ENCODE results near the gene OR4K5. TPM values are rescaled to one million over a fixed set of nuclear protein-coding genes. Genes with fewer than 3 reads are reported as not detected.

The OR4K5 gene
- total RNA-seq, 1 experiment from 2014 or later = not detected

- H3K4me1 ChIP-seq (ENCODE audit: low read length) = no peaks in the 10 kb centered on the region
- no peak overlapping the region for H3K4me2 ChIP-seq (ENCODE audit: low read depth, low read length, poor library complexity, severe bottlenecking)
- H2AFZ ChIP-seq (ENCODE audit: low read length) = no peak overlapping the region
- no peak overlapping the region for H3K4me3 ChIP-seq (ENCODE audit: low read length)
- H3K27me3 ChIP-seq (ENCODE audit: low read length) = no peaks in the 10 kb centered on the region
- H4K20me1 ChIP-seq (ENCODE audit: insufficient read depth, low read depth, low read length) = no peaks in the 10 kb centered on the region
- H3K79me2 ChIP-seq (ENCODE audit: low read length) = no peaks in the 10 kb centered on the region
- H3K9ac ChIP-seq (ENCODE audit: low read length) = no peak overlapping the region
- peaks cover 57% of the 10 kb centered on the region for H3K9me3 ChIP-seq (ENCODE audit: low read length)
- DNase-seq = no peak
- no peaks in the 10 kb centered on the region for H3K36me3 ChIP-seq (ENCODE audit: insufficient read depth, low read length)
- no peak overlapping the region for H3K27ac ChIP-seq (ENCODE audit: low read length)
- H3K9me2 ChIP-seq (replicated peaks; ENCODE audit: insufficient read depth, low read length) = no peaks in the 10 kb centered on the region
Measured at GRCh38 chr14:19911114-19911513, 9.3 kb upstream of the OR4K5 start.

DNA sequence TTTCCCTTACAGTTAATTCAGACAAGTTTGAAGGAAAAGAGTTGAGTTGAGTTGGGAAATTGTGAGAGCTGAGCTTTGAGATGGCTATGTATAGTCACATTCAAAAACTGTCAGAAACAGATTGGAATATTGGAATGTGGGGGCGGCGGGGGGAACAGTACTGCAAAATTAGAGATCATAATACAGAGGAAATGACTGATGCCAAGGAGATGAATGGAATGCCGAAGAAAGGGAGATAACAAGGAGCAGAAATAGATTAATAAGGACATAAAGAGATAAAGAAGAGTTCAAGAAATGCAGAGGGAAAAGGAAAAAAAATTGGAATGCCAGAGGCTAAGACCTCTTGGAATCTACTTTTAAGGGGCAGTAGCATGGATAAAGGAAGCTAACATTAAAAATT lies 3.2 kb upstream of the OR4K5 start:
- Histone ChIP-seq H3K4me2 (ENCODE audit: low read depth, low read length, poor library complexity, severe bottlenecking) (no peak overlapping the region), H3K4me1 (ENCODE audit: low read length) (no peaks in the 10 kb centered on the region), H3K4me3 (ENCODE audit: low read length) (no peak overlapping the region), H3K9me3 (ENCODE audit: low read length) (peaks cover 43% of the 10 kb centered on the region), H4K20me1 (ENCODE audit: insufficient read depth, low read depth, low read length) (no peaks in the 10 kb centered on the region), H3K9me2 (replicated peaks; ENCODE audit: insufficient read depth, low read length) (0 out of 2 replicates have a peak, but pooled peaks cover 2% of the 10 kb centered on the region), H3K36me3 (ENCODE audit: insufficient read depth, low read length) (no peaks in the 10 kb centered on the region), H3K9ac (ENCODE audit: low read length) (no peak overlapping the region), H3K79me2 (ENCODE audit: low read length) (no peaks in the 10 kb centered on the region), H2AFZ (ENCODE audit: low read length) (no peak overlapping the region), H3K27ac (ENCODE audit: low read length) (no peak overlapping the region), H3K27me3 (ENCODE audit: low read length) (no peaks in the 10 kb centered on the region)
- no peak for DNase-seq

DNA sequence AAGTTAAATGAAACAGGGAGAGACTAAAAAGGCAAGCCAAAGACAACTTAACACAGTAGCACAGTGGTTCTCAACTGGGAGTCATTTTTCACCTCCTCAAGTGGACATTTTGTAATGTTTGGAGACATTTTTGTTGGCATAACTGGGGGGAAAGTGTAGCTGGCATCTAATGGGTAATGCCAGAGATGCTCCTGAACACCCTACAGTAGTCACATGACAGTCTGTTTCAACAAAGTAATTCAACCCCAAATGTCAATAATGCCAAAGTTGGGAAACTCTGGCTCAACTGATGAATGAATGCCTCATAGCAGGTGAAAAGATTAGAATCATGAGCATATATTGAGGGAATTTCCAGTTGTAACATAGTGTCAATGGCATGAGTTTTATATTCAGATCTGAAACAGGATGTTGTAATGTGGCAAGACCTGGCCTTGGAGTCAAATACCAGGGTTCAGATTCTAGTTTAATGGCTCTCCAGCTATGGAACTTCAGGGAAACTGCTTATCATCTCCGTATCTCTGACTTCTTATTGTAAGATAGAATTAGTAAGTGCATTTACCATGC lies 2.4 kb upstream of the OR4K5 start:
- peaks cover 48% of the 10 kb centered on the region for H3K9me3 ChIP-seq (ENCODE audit: low read length)
- no peaks in the 10 kb centered on the region for H3K27me3 ChIP-seq (ENCODE audit: low read length)
- H3K9ac ChIP-seq (ENCODE audit: low read length) = no peak overlapping the region
- H2AFZ ChIP-seq (ENCODE audit: low read length) = no peak overlapping the region
- H3K9me2 ChIP-seq (replicated peaks; ENCODE audit: insufficient read depth, low read length) = 0 out of 2 replicates have a peak, but pooled peaks cover 2% of the 10 kb centered on the region
- no peaks in the 10 kb centered on the region for H3K79me2 ChIP-seq (ENCODE audit: low read length)
- H3K4me1 ChIP-seq (ENCODE audit: low read length) = no peaks in the 10 kb centered on the region
- no peak overlapping the region for H3K27ac ChIP-seq (ENCODE audit: low read length)
- DNase-seq = no peak
- no peak overlapping the region for H3K4me2 ChIP-seq (ENCODE audit: low read depth, low read length, poor library complexity, severe bottlenecking)
- no peaks in the 10 kb centered on the region for H3K36me3 ChIP-seq (ENCODE audit: insufficient read depth, low read length)
- H4K20me1 ChIP-seq (ENCODE audit: insufficient read depth, low read depth, low read length) = no peaks in the 10 kb centered on the region
- no peak overlapping the region for H3K4me3 ChIP-seq (ENCODE audit: low read length)

DNA sequence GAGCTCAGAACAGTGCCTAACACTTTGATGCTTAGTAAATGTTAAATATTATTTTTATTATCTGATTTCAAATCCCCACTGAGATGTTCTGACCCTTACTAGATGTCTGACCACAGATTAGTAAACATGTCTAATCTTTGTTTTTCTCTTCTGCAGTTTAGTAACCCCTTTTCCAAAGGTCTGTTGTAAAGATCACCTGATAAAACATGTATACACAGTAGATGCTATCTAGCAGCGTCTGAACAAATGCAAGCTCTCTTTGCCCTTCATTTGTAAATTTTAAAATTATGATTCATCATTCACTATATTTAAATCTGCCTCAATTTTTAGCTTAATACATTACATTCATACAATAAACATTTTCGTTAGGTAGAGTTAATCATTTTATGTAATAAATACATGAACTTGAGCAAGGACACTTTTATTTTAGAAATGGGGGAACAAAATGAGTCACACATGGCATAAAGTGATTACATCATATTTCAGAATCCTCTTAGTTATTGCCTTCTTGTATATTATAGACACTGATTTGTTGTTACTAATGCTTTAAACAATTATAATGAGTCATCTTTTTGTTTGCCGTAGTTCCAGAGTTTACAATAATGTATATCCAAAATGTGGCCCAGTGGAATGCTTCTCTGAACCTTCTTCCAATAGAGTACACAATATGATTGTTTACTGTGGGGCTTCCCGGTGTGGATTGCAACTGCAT lies 1.7 kb upstream of the OR4K5 start:
- Histone ChIP-seq H3K4me2 (ENCODE audit: low read depth, low read length, poor library complexity, severe bottlenecking) (no peak overlapping the region), H3K9me2 (replicated peaks; ENCODE audit: insufficient read depth, low read length) (0 out of 2 replicates have a peak, but pooled peaks cover 2% of the 10 kb centered on the region), H4K20me1 (ENCODE audit: insufficient read depth, low read depth, low read length) (no peaks in the 10 kb centered on the region), H3K4me1 (ENCODE audit: low read length) (no peaks in the 10 kb centered on the region), H3K27me3 (ENCODE audit: low read length) (no peaks in the 10 kb centered on the region), H3K27ac (ENCODE audit: low read length) (no peak overlapping the region), H3K4me3 (ENCODE audit: low read length) (no peak overlapping the region), H3K36me3 (ENCODE audit: insufficient read depth, low read length) (no peaks in the 10 kb centered on the region), H3K9ac (ENCODE audit: low read length) (no peak overlapping the region), H3K79me2 (ENCODE audit: low read length) (no peaks in the 10 kb centered on the region), H3K9me3 (ENCODE audit: low read length) (peaks cover 50% of the 10 kb centered on the region), H2AFZ (ENCODE audit: low read length) (no peak overlapping the region)
- no peak for DNase-seq

DNA sequence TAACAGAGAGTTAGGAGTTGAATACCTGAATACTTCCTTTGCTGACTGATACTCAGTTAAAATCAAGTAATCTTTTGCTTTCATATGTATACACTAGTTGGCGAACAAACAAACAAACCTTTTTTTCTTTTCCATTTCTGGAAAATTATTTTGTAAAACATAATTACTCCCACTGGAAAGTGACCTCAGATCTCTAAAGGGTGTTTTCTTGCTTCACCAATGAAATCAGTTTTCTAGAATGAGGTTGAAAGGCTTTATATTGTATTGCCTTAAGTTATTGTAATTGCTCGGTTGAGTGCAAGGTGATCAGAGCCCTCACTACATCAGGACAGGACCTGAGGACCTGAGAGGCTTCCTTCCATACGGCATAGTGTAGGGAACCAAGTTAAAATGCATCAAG lies 10.2 kb downstream of the OR4K5 start, which contains the start of gene OR4K1:
Gene OR4K1, plus strand, starts transcription at position 301 of the 400 bp plus-strand sequence. CDS start 4,750 bp downstream, outside the sequence.
- Histone ChIP-seq H4K20me1 (ENCODE audit: insufficient read depth, low read depth, low read length) (no peaks in the 10 kb centered on the region), H2AFZ (ENCODE audit: low read length) (no peak within 1 kb of the TSS), H3K27me3 (ENCODE audit: low read length) (no peaks in the 10 kb centered on the region), H3K27ac (ENCODE audit: low read length) (no peak within 1 kb of the TSS), H3K9ac (ENCODE audit: low read length) (no peak within 1 kb of the TSS), H3K79me2 (ENCODE audit: low read length) (no peaks in the 10 kb centered on the region), H3K9me2 (replicated peaks; ENCODE audit: insufficient read depth, low read length) (no peaks in the 10 kb centered on the region), H3K4me3 (ENCODE audit: low read length) (no peak within 1 kb of the TSS), H3K4me2 (ENCODE audit: low read depth, low read length, poor library complexity, severe bottlenecking) (no peak within 1 kb of the TSS), H3K4me1 (ENCODE audit: low read length) (no peaks in the 10 kb centered on the region), H3K9me3 (ENCODE audit: low read length) (peaks cover 59% of the 10 kb centered on the region), H3K36me3 (ENCODE audit: insufficient read depth, low read length) (no peaks in the 10 kb centered on the region)
- DNase-seq = no peak

DNA sequence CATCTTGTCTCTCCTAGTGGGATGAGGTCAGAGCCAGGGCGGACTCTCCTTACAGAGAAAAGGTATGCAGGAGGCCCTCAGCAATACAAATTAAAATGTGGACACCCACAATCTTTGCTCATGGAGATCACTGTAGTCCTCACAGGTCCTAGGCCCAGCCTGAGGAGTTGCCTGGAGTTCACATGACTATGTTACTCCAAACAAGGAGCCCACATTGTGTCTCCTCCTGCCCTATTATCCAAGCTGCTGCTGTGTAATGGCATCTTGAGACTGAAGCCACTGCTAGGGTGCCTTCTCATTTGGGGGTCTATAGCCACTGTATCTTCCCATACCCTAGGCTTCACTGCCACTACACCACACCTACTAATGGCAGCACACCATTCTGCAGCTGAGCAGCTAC lies 21.3 kb downstream of the OR4K5 start:
- Histone ChIP-seq H3K4me3 (ENCODE audit: low read length) (no peak overlapping the region), H3K36me3 (ENCODE audit: insufficient read depth, low read length) (no peaks in the 10 kb centered on the region), H3K79me2 (ENCODE audit: low read length) (no peaks in the 10 kb centered on the region), H4K20me1 (ENCODE audit: insufficient read depth, low read depth, low read length) (no peaks in the 10 kb centered on the region), H3K4me2 (ENCODE audit: low read depth, low read length, poor library complexity, severe bottlenecking) (no peak overlapping the region), H3K27ac (ENCODE audit: low read length) (no peak overlapping the region), H3K4me1 (ENCODE audit: low read length) (no peaks in the 10 kb centered on the region), H3K9ac (ENCODE audit: low read length) (no peak overlapping the region), H2AFZ (ENCODE audit: low read length) (no peak overlapping the region), H3K9me2 (replicated peaks; ENCODE audit: insufficient read depth, low read length) (no peaks in the 10 kb centered on the region), H3K27me3 (ENCODE audit: low read length) (no peaks in the 10 kb centered on the region), H3K9me3 (ENCODE audit: low read length) (peaks cover 42% of the 10 kb centered on the region)
- no peak for DNase-seq

DNA sequence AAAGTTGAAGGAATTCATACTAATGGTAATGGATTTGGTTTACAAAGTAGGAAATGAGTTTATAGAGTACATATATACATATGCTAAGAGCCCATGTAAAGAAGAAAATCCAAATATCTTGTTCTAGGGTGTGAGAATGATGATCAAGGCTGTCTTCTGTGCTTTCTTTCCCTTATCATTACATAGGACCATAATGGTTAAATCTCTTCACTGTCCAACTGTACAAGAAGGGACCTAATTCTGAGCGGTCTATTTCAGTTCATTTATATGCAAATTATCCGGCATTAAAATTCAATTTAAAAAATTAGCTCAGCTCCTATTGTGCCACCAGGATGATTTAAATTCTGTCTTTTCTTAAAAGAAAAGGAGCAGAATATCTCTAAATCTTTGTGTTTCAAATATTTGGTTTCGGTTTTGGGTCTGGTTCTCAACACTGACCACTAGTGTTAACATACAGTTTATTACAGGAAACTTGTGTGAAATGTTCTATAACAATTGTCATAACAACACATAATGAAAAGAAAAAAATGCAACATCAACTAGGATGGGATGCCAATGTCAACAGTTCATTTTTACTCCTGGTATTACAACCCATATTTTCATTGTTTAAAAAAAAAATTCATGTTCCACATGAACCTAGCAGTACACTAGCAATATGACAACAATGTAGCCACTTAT lies 27.1 kb downstream of the OR4K5 start:
- Histone ChIP-seq H3K4me1 (ENCODE audit: low read length) (no peaks in the 10 kb centered on the region), H3K4me3 (ENCODE audit: low read length) (peak overlapping the region; percentile 1; the same call in 1 of the 2 replicates), H3K27me3 (ENCODE audit: low read length) (no peaks in the 10 kb centered on the region), H4K20me1 (ENCODE audit: insufficient read depth, low read depth, low read length) (no peaks in the 10 kb centered on the region), H3K79me2 (ENCODE audit: low read length) (no peaks in the 10 kb centered on the region), H3K9me3 (ENCODE audit: low read length) (peaks cover 48% of the 10 kb centered on the region), H3K27ac (ENCODE audit: low read length) (no peak overlapping the region), H3K36me3 (ENCODE audit: insufficient read depth, low read length) (no peaks in the 10 kb centered on the region), H3K9me2 (replicated peaks; ENCODE audit: insufficient read depth, low read length) (no peaks in the 10 kb centered on the region; the same call in 1 of the 2 replicates), H2AFZ (ENCODE audit: low read length) (no peak overlapping the region), H3K4me2 (ENCODE audit: low read depth, low read length, poor library complexity, severe bottlenecking) (no peak overlapping the region), H3K9ac (ENCODE audit: low read length) (no peak overlapping the region)
- no peak for DNase-seq

DNA sequence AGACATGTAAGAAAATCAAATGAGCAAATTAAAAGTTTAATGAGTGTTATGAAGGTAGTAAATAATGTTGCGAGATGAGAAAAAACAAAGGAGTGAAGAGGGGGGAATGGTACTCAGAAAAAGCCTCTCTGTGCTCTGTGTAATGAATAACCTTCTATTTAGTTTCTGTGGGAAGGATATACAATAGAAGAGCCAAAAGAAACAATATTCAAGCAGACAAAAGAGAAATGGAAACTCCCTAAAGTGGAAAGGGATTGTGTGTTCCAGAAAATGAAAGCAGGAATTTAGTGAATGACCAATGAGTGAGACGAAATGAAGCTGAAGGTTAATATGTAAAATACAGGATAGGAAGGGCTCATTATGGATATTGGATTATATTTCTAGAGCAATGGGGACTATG lies 28.8 kb downstream of the OR4K5 start:
- H3K4me1 ChIP-seq (ENCODE audit: low read length) = no peaks in the 10 kb centered on the region
- no peak overlapping the region for H2AFZ ChIP-seq (ENCODE audit: low read length)
- no peak for DNase-seq
- H4K20me1 ChIP-seq (ENCODE audit: insufficient read depth, low read depth, low read length) = no peaks in the 10 kb centered on the region
- no peaks in the 10 kb centered on the region for H3K79me2 ChIP-seq (ENCODE audit: low read length)
- no peaks in the 10 kb centered on the region for H3K36me3 ChIP-seq (ENCODE audit: insufficient read depth, low read length)
- H3K9ac ChIP-seq (ENCODE audit: low read length) = no peak overlapping the region
- H3K27ac ChIP-seq (ENCODE audit: low read length) = no peak overlapping the region
- peaks cover 51% of the 10 kb centered on the region for H3K9me3 ChIP-seq (ENCODE audit: low read length)
- H3K9me2 ChIP-seq (replicated peaks; ENCODE audit: insufficient read depth, low read length) = no peaks in the 10 kb centered on the region; the same call in 1 of the 2 replicates
- no peak overlapping the region for H3K4me3 ChIP-seq (ENCODE audit: low read length)
- H3K4me2 ChIP-seq (ENCODE audit: low read depth, low read length, poor library complexity, severe bottlenecking) = no peak overlapping the region
- no peaks in the 10 kb centered on the region for H3K27me3 ChIP-seq (ENCODE audit: low read length)

Data from Karpas-422 (cell line).